NCI-H1436 treated with DMSO at 0.1 percent for 48 hours (cell line): Measurements from ENCODE around the gene SLC1A6.
"Not testable (repeated sequence)": the region's sequence is repeated elsewhere in the genome, so short reads cannot be mapped to it uniquely, and the experiment has no call there.

Experiments used
- DNase-seq: peaks from one replicate; lab custom pipeline; 2025; lab: John Stamatoyannopoulos, UW

SLC1A6 gene

GRCh38 chr19:14979476-14980255 lies at the start of gene SLC1A6:
SLC1A6 (minus strand) TSS chr19:14979864; CDS start chr19:14972910, 6,954 bp downstream.
- DNase-seq: no peak

- DNase-seq: no peak
Measured at GRCh38 chr19:15028490-15028889, 48.8 kb upstream of the SLC1A6 start.

GRCh38 chr19:15025217-15025616 lies 45.6 kb upstream of the SLC1A6 start:
- no peak for DNase-seq

- no peak for DNase-seq
Measured at GRCh38 chr19:15022752-15023151, 43.1 kb upstream of the SLC1A6 start.

- no peak for DNase-seq
Measured at GRCh38 chr19:15021286-15022007, 41.8 kb upstream of the SLC1A6 start.

GRCh38 chr19:15018836-15019235 lies 39.2 kb upstream of the SLC1A6 start:
- not testable (repeated sequence) for DNase-seq

GRCh38 chr19:15015946-15016542 lies 36.4 kb upstream of the SLC1A6 start:
- DNase-seq: no peak

- no peak for DNase-seq
Measured at GRCh38 chr19:15014579-15014978, 34.9 kb upstream of the SLC1A6 start.

GRCh38 chr19:15010501-15011300 lies 31.0 kb upstream of the SLC1A6 start:
- no peak for DNase-seq

- no peak for DNase-seq
Measured at GRCh38 chr19:15008308-15008707, 28.6 kb upstream of the SLC1A6 start.

GRCh38 chr19:14997981-14998380 lies 18.3 kb upstream of the SLC1A6 start:
- DNase-seq: no peak

- no peak for DNase-seq
Measured at GRCh38 chr19:14992780-14993179, 13.1 kb upstream of the SLC1A6 start.

GRCh38 chr19:14985133-14985532 lies 5.5 kb upstream of the SLC1A6 start:
- DNase-seq: no peak

- no peak for DNase-seq
Measured at GRCh38 chr19:14978161-14978776, 1.4 kb downstream of the SLC1A6 start.

GRCh38 chr19:14977128-14977527 lies 2.5 kb downstream of the SLC1A6 start:
- no peak for DNase-seq

GRCh38 chr19:14974488-14974887 lies 5.2 kb downstream of the SLC1A6 start:
- no peak for DNase-seq

- DNase-seq: no peak
Measured at GRCh38 chr19:14972676-14973075, 7.0 kb downstream of the SLC1A6 start.

- DNase-seq: no peak
Measured at GRCh38 chr19:14971474-14971873, 8.2 kb downstream of the SLC1A6 start.

GRCh38 chr19:14968247-14968646 lies 11.4 kb downstream of the SLC1A6 start:
- DNase-seq: no peak

GRCh38 chr19:14961956-14962685 lies 17.5 kb downstream of the SLC1A6 start:
- DNase-seq: no peak

- DNase-seq: no peak
Measured at GRCh38 chr19:14959263-14959662, 20.4 kb downstream of the SLC1A6 start.
